A549 (cell line): Measurements from ENCODE around the gene SCYGR6.

Source experiments
- HMGXB4 ChIP-seq: fragments of 250-450 bp; sonication (Bioruptor Pico); IDR thresholded peaks from 2 replicates; pipeline ENCODE4 v1.5.0; 2021; ENCODE audit warnings: mild to moderate bottlenecking, moderate library complexity, borderline replicate concordance
- HOXA7 ChIP-seq: fragments of 250-450 bp; sonication (Bioruptor Pico); IDR thresholded peaks from 2 replicates; pipeline ENCODE4 v1.5.0; 2020; ENCODE audit warnings: mild to moderate bottlenecking, moderate library complexity
- MAFK ChIP-seq: fragments of 450-650 bp; IDR thresholded peaks from 2 replicates; pipeline ENCODE4 v1.6.1; 2014; ENCODE audit not compliant: partially characterized antibody
- MYC ChIP-seq: IDR thresholded peaks from 2 replicates; pipeline ENCODE4 v1.6.1; 2012; ENCODE audit warnings: mild to moderate bottlenecking, inconsistent platforms, low read length, improper control_type of control experiment, borderline replicate concordance

DNA sequence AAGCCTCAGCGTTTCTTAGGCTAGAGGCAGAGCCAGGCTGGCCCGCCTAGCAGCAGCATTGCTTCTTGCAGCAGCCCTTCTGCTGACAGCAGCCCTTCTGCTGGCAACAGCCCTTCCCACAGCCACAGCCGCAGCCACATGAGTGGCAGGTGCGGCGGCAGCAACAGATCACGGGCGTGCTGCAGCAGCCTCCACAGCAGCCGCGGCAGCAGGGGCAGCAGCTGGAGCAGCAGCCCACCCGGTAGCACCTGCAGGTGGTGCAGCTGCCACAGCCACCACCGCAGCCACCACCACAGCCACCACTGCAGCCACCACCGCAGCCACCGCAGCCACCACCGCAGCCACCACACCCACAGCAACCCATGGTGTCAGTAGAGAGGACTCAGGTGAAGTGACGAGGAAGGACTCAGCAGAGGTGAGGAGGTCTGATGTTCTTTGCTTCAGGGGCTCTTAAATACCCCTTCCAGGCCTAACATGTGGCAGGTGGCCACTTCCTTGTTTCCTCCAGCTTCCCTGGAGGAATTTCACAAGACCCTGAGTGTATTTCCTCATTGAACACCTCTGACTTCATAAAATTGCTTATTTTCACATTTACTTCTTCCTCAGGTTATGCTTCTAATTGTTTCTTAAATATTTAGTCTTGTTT, at the start of gene SCYGR6:
- TF ChIP-seq HMGXB4 (CRISPR knock-in tag): no peak
- no peak for TF ChIP-seq MAFK
- TF ChIP-seq MYC: no peak
- no peak for TF ChIP-seq HOXA7 (CRISPR knock-in tag)
